ENCODE measurements around the gene UBR1.
"Not testable (repeated sequence)": the region's sequence is repeated elsewhere in the genome, so short reads cannot be mapped to it uniquely, and the experiment has no call there.

UBR1 gene

GRCh38 chr15:42994546-42994945 is 111.3 kb downstream of the UBR1 start:
- no peak overlapping the region for H3K4me2 ChIP-seq
- H4K20me1 ChIP-seq, result no peaks in the 10 kb centered on the region
- no peak overlapping the region for H3K27ac ChIP-seq
- no peaks in the 10 kb centered on the region for H3K27me3 ChIP-seq
- H3K4me1 ChIP-seq, result no peaks in the 10 kb centered on the region
- H3K4me3 ChIP-seq, result no peak overlapping the region
- H3K36me3 ChIP-seq, result peaks cover 70% of the 10 kb centered on the region
- H3K9me3 ChIP-seq, result no peaks in the 10 kb centered on the region
- no peak for TF ChIP-seq Cebpa-rat (IDR thresholded peaks at IDR 0.05)
- H3K9ac ChIP-seq, result no peak overlapping the region

- H3K27me3 ChIP-seq, result no peaks in the 10 kb centered on the region
- H3K27ac ChIP-seq, result no peak overlapping the region
- no peak overlapping the region for H3K9ac ChIP-seq
- H3K4me1 ChIP-seq, result no peaks in the 10 kb centered on the region
- H4K20me1 ChIP-seq, result no peaks in the 10 kb centered on the region
- no peak for TF ChIP-seq Cebpa-rat (IDR thresholded peaks at IDR 0.05)
- H3K9me3 ChIP-seq, result no peaks in the 10 kb centered on the region
- H3K36me3 ChIP-seq, result peaks cover 80% of the 10 kb centered on the region
- H3K4me2 ChIP-seq, result no peak overlapping the region
- H3K4me3 ChIP-seq, result no peak overlapping the region
Measured at GRCh38 chr15:42992626-42993025, 113.2 kb downstream of the UBR1 start.

DNA sequence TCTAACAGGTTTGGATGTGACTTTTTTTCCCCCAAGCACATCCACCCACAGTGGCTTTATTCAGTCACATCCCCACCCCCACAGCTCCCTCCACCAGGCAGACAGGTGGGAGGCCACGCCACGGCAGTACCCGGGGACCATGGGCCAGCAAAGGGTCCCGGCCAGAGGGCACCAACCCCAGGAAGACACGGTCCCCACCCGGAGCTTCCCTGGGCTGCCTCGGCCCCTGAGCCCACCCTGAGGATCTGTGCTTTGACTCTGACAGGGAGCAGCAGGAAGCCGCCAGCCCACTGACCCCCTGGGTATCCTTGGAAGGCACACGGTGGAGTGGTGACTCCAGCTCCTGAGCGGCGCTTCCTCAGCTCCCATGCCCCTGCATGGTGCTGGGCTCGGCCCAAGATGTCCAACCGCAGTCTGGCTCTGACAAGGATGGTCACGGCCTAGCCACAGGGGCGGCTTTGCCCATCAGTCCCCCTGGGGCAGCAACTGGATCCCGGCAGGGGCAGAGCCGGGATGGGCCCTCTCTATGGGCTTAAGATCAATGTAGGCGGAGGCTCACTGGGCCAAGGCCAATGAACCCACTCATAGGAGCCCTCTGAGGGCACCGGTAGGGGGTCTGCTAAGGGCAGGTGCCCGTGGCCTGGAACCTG is 119.0 kb downstream of the UBR1 start:
- no peaks in the 10 kb centered on the region for H3K9me3 ChIP-seq
- peaks cover 94% of the 10 kb centered on the region for H3K36me3 ChIP-seq
- H4K20me1 ChIP-seq, result no peaks in the 10 kb centered on the region
- no peak overlapping the region for H3K9ac ChIP-seq
- no peak overlapping the region for H3K27ac ChIP-seq
- H3K27me3 ChIP-seq, result no peaks in the 10 kb centered on the region
- H3K4me3 ChIP-seq, result no peak overlapping the region
- no peaks in the 10 kb centered on the region for H3K4me1 ChIP-seq
- H3K4me2 ChIP-seq, result no peak overlapping the region
- no peak for TF ChIP-seq Cebpa-rat (IDR thresholded peaks at IDR 0.05)

GRCh38 chr15:42984493-42985034 is 121.3 kb downstream of the UBR1 start:
- H3K36me3 ChIP-seq, result peaks cover 88% of the 10 kb centered on the region
- no peaks in the 10 kb centered on the region for H3K9me3 ChIP-seq
- no peaks in the 10 kb centered on the region for H3K27me3 ChIP-seq
- no peak overlapping the region for H3K27ac ChIP-seq
- H3K4me2 ChIP-seq, result no peak overlapping the region
- no peak for TF ChIP-seq Cebpa-rat (IDR thresholded peaks at IDR 0.05)
- no peaks in the 10 kb centered on the region for H4K20me1 ChIP-seq
- H3K9ac ChIP-seq, result no peak overlapping the region
- no peak overlapping the region for H3K4me3 ChIP-seq
- no peaks in the 10 kb centered on the region for H3K4me1 ChIP-seq

- H3K4me2 ChIP-seq, H3K4me1 ChIP-seq, H3K27me3 ChIP-seq, H3K27ac ChIP-seq, H4K20me1 ChIP-seq, H3K9ac ChIP-seq, H3K4me3 ChIP-seq, H3K9me3 ChIP-seq: not testable (repeated sequence)
- H3K36me3 ChIP-seq, result peaks cover 90% of the 10 kb centered on the region
Measured at GRCh38 chr15:42979113-42979512, 126.7 kb downstream of the UBR1 start.

- Histone ChIP-seq H3K36me3 (peaks cover 95% of the 10 kb centered on the region), H3K27ac (no peak overlapping the region)
Measured at GRCh38 chr15:42974202-42974862, 131.5 kb downstream of the UBR1 start.

DNA sequence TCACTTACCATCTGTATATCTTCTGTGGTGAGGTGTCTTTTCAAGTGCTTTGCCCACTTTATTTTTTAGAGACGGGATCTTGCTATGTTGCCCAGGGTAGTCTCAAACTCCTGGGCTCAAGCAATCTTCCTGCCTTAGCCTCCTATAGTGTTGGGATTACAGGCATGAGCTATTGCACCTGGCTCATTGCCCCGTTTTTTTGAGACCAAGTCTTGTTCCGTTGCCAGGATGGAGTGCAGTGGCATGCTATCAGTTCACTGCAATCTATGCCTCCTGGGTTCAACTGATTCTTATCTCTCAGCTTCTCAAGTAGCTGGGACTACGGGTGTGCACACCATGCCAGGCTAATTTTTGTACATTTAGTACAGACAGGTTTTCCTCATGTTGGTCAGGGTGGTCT is 132.7 kb downstream of the UBR1 start:
- Histone ChIP-seq H3K36me3 (peaks cover 96% of the 10 kb centered on the region), H3K9me3 (peaks cover 16% of the 10 kb centered on the region), H3K4me2 (no peak overlapping the region), H3K9ac (no peak overlapping the region), H3K27me3 (no peaks in the 10 kb centered on the region), H3K4me1 (no peaks in the 10 kb centered on the region), H4K20me1 (no peaks in the 10 kb centered on the region), H3K27ac (no peak overlapping the region), H3K4me3 (no peak overlapping the region)
- no peak for TF ChIP-seq Cebpa-rat (IDR thresholded peaks at IDR 0.05)

More at GRCh38 chr15:42974202-42974862, 131.5 kb downstream of the UBR1 start:
- H3K27me3 ChIP-seq, result no peaks in the 10 kb centered on the region
- no peak overlapping the region for H3K4me2 ChIP-seq
- H4K20me1 ChIP-seq, result no peaks in the 10 kb centered on the region
- no peaks in the 10 kb centered on the region for H3K4me1 ChIP-seq
- TF ChIP-seq Cebpa-rat (IDR thresholded peaks at IDR 0.05), result no peak
- H3K9ac ChIP-seq, result no peak overlapping the region
- H3K9me3 ChIP-seq, result peaks cover 16% of the 10 kb centered on the region
- no peak overlapping the region for H3K4me3 ChIP-seq

DNA sequence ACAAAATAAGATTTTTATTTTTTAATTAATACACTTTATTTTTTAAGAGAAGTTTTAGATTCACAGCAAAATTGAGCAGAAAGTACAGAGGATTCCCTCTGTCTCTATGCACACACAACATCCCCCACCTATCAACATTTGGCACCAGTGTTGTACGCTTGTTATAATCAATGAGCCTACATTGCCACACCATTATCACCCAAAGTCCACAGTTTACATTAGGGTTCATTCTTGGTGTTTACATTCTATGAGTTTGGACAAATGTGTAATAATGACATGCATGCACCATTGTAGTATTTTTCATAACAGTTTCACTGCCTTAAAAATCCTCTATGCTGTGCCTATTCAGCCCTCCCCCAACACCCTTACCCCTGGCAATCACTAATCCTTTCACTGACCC is 134.0 kb downstream of the UBR1 start:
- TF ChIP-seq Cebpa-rat (IDR thresholded peaks at IDR 0.05), result no peak
- Histone ChIP-seq H3K36me3 (peaks cover 90% of the 10 kb centered on the region), H3K4me1 (no peaks in the 10 kb centered on the region), H3K4me3 (no peak overlapping the region), H3K27ac (no peak overlapping the region), H4K20me1 (no peaks in the 10 kb centered on the region), H3K9me3 (peaks cover 16% of the 10 kb centered on the region), H3K4me2 (no peak overlapping the region), H3K27me3 (no peaks in the 10 kb centered on the region), H3K9ac (no peak overlapping the region)

DNA sequence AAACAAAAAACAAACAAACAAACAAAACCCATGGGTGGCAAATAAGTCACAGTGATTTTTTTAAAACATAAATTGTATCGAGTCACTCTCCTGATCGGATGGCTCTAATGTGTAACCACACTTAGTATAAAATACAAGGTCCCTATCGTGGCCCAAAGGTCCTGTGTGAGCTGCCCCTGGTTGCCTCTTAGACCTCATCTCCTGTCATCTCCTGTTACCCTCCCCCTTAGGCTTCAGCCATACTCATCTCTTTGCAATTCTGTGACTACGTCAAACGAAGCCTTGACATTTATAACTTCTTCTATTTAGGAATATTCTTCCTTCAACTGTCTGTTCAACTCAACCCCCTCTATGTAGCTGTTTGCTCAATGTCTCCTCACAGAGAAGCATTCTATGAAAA is 141.4 kb downstream of the UBR1 start:
- Histone ChIP-seq H3K9ac (no peak overlapping the region), H3K4me1 (no peaks in the 10 kb centered on the region), H3K4me3 (no peak overlapping the region), H3K9me3 (peaks cover 2% of the 10 kb centered on the region; the same call in 1 of the 2 replicates), H3K36me3 (peaks cover 93% of the 10 kb centered on the region), H3K27ac (no peak overlapping the region), H4K20me1 (no peaks in the 10 kb centered on the region), H3K4me2 (no peak overlapping the region), H3K27me3 (no peaks in the 10 kb centered on the region)
- TF ChIP-seq Cebpa-rat (IDR thresholded peaks at IDR 0.05), result no peak

- Histone ChIP-seq H3K27me3 (no peaks in the 10 kb centered on the region), H3K27ac (no peak overlapping the region), H3K4me3 (no peak overlapping the region), H3K36me3 (peaks cover 90% of the 10 kb centered on the region), H3K9ac (no peak overlapping the region), H3K4me1 (no peaks in the 10 kb centered on the region), H4K20me1 (no peaks in the 10 kb centered on the region), H3K9me3 (no peaks in the 10 kb centered on the region), H3K4me2 (no peak overlapping the region)
- no peak for TF ChIP-seq Cebpa-rat (IDR thresholded peaks at IDR 0.05)
Measured at GRCh38 chr15:42955518-42955917, 150.3 kb downstream of the UBR1 start.
